Activated T-helper 17 cell treated with anti-CD3 and anti-CD28 coated beads, Interleukin-2, amount 50 U/mL, for 72 hours (primary cell): Measurements from ENCODE around the gene GMEB2. TPM values are rescaled to one million over a fixed set of nuclear protein-coding genes. Genes with fewer than 3 reads are reported as not detected.
A peak's percentile ranks its signal among the peaks of the same experiment; 100 is the strongest.
"Not testable (repeated sequence)": the region's sequence is repeated elsewhere in the genome, so short reads cannot be mapped to it uniquely, and the experiment has no call there.

Experiments
- ATAC-seq: fragments of 150-1000 bp; cut with Tn5 transposase; replicated peaks from 2 replicates; pipeline ENCODE4 v1.10.0; 2021; ENCODE audit warnings: mild to moderate bottlenecking, moderate library complexity
- H3K27ac Mint-ChIP-seq: one replicate; pipeline ENCODE4 v1.8.0; 2022; ENCODE audit warnings: mixed read lengths
- H3K27me3 Mint-ChIP-seq: one replicate; pipeline ENCODE4 v1.8.0; 2022; ENCODE audit warnings: mixed read lengths
- H3K36me3 Mint-ChIP-seq: one replicate; pipeline ENCODE4 v1.8.0; 2022; ENCODE audit warnings: low read depth, mild to moderate bottlenecking, mixed read lengths
- H3K4me1 Mint-ChIP-seq: one replicate; pipeline ENCODE4 v1.8.0; 2022; ENCODE audit warnings: mixed read lengths
- H3K4me3 Mint-ChIP-seq: one replicate; pipeline ENCODE4 v1.8.0; 2022; ENCODE audit warnings: mild to moderate bottlenecking, mixed read lengths
- H3K9me3 Mint-ChIP-seq: one replicate; pipeline ENCODE4 v1.8.0; 2022; ENCODE audit warnings: mixed read lengths
- total RNA-seq, 2 donors: library from RNA; stranded (reverse); gene quantifications; one replicate each; pipeline ENCODE4 v1.2.3, GENCODE V29; 2022

Gene GMEB2
- total RNA-seq, 2 donors from 2014 or later = 11.5 to 19.6 TPM

GRCh38 chr20:63639093-63639975, 12.4 kb upstream of the GMEB2 start:
- peaks cover 13% of the 10 kb centered on the region for H3K4me1 Mint-ChIP-seq
- H3K27ac Mint-ChIP-seq = peak overlapping the region; percentile 90
- peak; percentile 59 for ATAC-seq
- no peaks in the 10 kb centered on the region for H3K27me3 Mint-ChIP-seq
- peak overlapping the region; percentile 80 for H3K4me3 Mint-ChIP-seq
- H3K36me3 Mint-ChIP-seq = peaks cover 7% of the 10 kb centered on the region
- no peaks in the 10 kb centered on the region for H3K9me3 Mint-ChIP-seq

GRCh38 chr20:63636752-63637628, 10.1 kb upstream of the GMEB2 start:
- no peak overlapping the region for H3K27ac Mint-ChIP-seq
- peaks cover 7% of the 10 kb centered on the region for H3K36me3 Mint-ChIP-seq
- H3K4me1 Mint-ChIP-seq = peaks cover 13% of the 10 kb centered on the region
- H3K9me3 Mint-ChIP-seq = no peaks in the 10 kb centered on the region
- peak overlapping the region; percentile 29 for H3K4me3 Mint-ChIP-seq
- ATAC-seq = no peak
- H3K27me3 Mint-ChIP-seq = no peaks in the 10 kb centered on the region

- Mint-ChIP-seq H3K27me3 (no peaks in the 10 kb centered on the region), H3K4me3 (peak overlapping the region; percentile 70), H3K27ac (peak overlapping the region; percentile 80), H3K9me3 (no peaks in the 10 kb centered on the region), H3K36me3 (peaks cover 7% of the 10 kb centered on the region), H3K4me1 (peaks cover 13% of the 10 kb centered on the region)
- ATAC-seq = peak; percentile 86
Measured at GRCh38 chr20:63635431-63636141, 8.7 kb upstream of the GMEB2 start.

- Mint-ChIP-seq H3K27me3 (no peaks in the 10 kb centered on the region), H3K36me3 (peaks cover 8% of the 10 kb centered on the region), H3K4me1 (peaks cover 9% of the 10 kb centered on the region), H3K27ac (no peak overlapping the region), H3K9me3 (no peaks in the 10 kb centered on the region), H3K4me3 (peak overlapping the region; percentile 20)
- ATAC-seq = no peak
Measured at GRCh38 chr20:63633732-63634131, 6.8 kb upstream of the GMEB2 start.

GRCh38 chr20:63631426-63631825, 4.5 kb upstream of the GMEB2 start:
- ATAC-seq, H3K9me3 Mint-ChIP-seq, H3K27ac Mint-ChIP-seq, H3K27me3 Mint-ChIP-seq, H3K4me3 Mint-ChIP-seq: not testable (repeated sequence)
- Mint-ChIP-seq H3K4me1 (peaks cover 11% of the 10 kb centered on the region), H3K36me3 (peaks cover 17% of the 10 kb centered on the region)

GRCh38 chr20:63630956-63631355, 4.1 kb upstream of the GMEB2 start:
- not testable (repeated sequence) for ATAC-seq, H3K27ac Mint-ChIP-seq
- peaks cover 11% of the 10 kb centered on the region for H3K4me1 Mint-ChIP-seq

GRCh38 chr20:63628246-63628975, 1.5 kb upstream of the GMEB2 start:
- Mint-ChIP-seq H3K4me3 (peak overlapping the region; percentile 87), H3K27ac (peak overlapping the region; percentile 87), H3K4me1 (peaks cover 11% of the 10 kb centered on the region), H3K9me3 (no peaks in the 10 kb centered on the region), H3K36me3 (peaks cover 17% of the 10 kb centered on the region), H3K27me3 (no peaks in the 10 kb centered on the region)
- peak; percentile 16 for ATAC-seq

More at GRCh38 chr20:63630956-63631355, 4.1 kb upstream of the GMEB2 start:
- H3K27me3 Mint-ChIP-seq, H3K9me3 Mint-ChIP-seq, H3K4me3 Mint-ChIP-seq: not testable (repeated sequence)
- peaks cover 17% of the 10 kb centered on the region for H3K36me3 Mint-ChIP-seq

GRCh38 chr20:63627751-63628245, 897 bp upstream of the GMEB2 start:
- H3K4me1 Mint-ChIP-seq = peaks cover 12% of the 10 kb centered on the region
- H3K4me3 Mint-ChIP-seq = peak overlapping the region; percentile 87
- peak; percentile 4 for ATAC-seq

GRCh38 chr20:63627129-63627750, 339 bp upstream of the GMEB2 start:
- no peaks in the 10 kb centered on the region for H3K9me3 Mint-ChIP-seq
- H3K36me3 Mint-ChIP-seq = peaks cover 24% of the 10 kb centered on the region
- peaks cover 18% of the 10 kb centered on the region for H3K4me1 Mint-ChIP-seq
- H3K27ac Mint-ChIP-seq = no peak overlapping the region
- no peaks in the 10 kb centered on the region for H3K27me3 Mint-ChIP-seq
- ATAC-seq = peak; percentile 90
- peak overlapping the region; percentile 87 for H3K4me3 Mint-ChIP-seq

More at GRCh38 chr20:63627751-63628245, 897 bp upstream of the GMEB2 start:
- Mint-ChIP-seq H3K36me3 (peaks cover 19% of the 10 kb centered on the region), H3K27me3 (no peaks in the 10 kb centered on the region), H3K27ac (peak overlapping the region; percentile 87), H3K9me3 (no peaks in the 10 kb centered on the region)

GRCh38 chr20:63625771-63626423, 1.0 kb downstream of the GMEB2 start:
- peaks cover 18% of the 10 kb centered on the region for H3K4me1 Mint-ChIP-seq
- peak overlapping the region; percentile 92 for H3K27ac Mint-ChIP-seq
- no peaks in the 10 kb centered on the region for H3K27me3 Mint-ChIP-seq
- H3K9me3 Mint-ChIP-seq = no peaks in the 10 kb centered on the region
- H3K36me3 Mint-ChIP-seq = peaks cover 27% of the 10 kb centered on the region
- no peak for ATAC-seq
- H3K4me3 Mint-ChIP-seq = peak overlapping the region; percentile 87

- Mint-ChIP-seq H3K36me3 (peaks cover 28% of the 10 kb centered on the region), H3K4me1 (peaks cover 18% of the 10 kb centered on the region), H3K9me3 (no peaks in the 10 kb centered on the region), H3K4me3 (no peak overlapping the region), H3K27me3 (no peaks in the 10 kb centered on the region), H3K27ac (no peak overlapping the region)
- no peak for ATAC-seq
Measured at GRCh38 chr20:63624486-63624885, 2.4 kb downstream of the GMEB2 start.

GRCh38 chr20:63622732-63623131, 4.2 kb downstream of the GMEB2 start:
- H3K36me3 Mint-ChIP-seq = peaks cover 33% of the 10 kb centered on the region
- H3K27ac Mint-ChIP-seq = peak overlapping the region; percentile 30
- ATAC-seq = no peak
- peaks cover 12% of the 10 kb centered on the region for H3K4me1 Mint-ChIP-seq
- H3K27me3 Mint-ChIP-seq = no peaks in the 10 kb centered on the region
- H3K9me3 Mint-ChIP-seq = no peaks in the 10 kb centered on the region
- no peak overlapping the region for H3K4me3 Mint-ChIP-seq

- Mint-ChIP-seq H3K4me1 (peaks cover 12% of the 10 kb centered on the region), H3K27me3 (no peaks in the 10 kb centered on the region), H3K36me3 (peaks cover 37% of the 10 kb centered on the region), H3K4me3 (no peak overlapping the region), H3K27ac (peak overlapping the region; percentile 30), H3K9me3 (no peaks in the 10 kb centered on the region)
- no peak for ATAC-seq
Measured at GRCh38 chr20:63622096-63622495, 4.8 kb downstream of the GMEB2 start.
